Embryonic facial prominence (tissue), 1 donor: ENCODE results near the gene ANKRD13A.
"Not testable (repeated sequence)": the region's sequence is repeated elsewhere in the genome, so short reads cannot be mapped to it uniquely, and the experiment has no call there.

Experiments
- DNase-seq: peaks from one replicate; pipeline ENCODE4 v3.0.0-alpha.2; 2016; ENCODE audit errors: extremely low spot score

ANKRD13A gene

DNA sequence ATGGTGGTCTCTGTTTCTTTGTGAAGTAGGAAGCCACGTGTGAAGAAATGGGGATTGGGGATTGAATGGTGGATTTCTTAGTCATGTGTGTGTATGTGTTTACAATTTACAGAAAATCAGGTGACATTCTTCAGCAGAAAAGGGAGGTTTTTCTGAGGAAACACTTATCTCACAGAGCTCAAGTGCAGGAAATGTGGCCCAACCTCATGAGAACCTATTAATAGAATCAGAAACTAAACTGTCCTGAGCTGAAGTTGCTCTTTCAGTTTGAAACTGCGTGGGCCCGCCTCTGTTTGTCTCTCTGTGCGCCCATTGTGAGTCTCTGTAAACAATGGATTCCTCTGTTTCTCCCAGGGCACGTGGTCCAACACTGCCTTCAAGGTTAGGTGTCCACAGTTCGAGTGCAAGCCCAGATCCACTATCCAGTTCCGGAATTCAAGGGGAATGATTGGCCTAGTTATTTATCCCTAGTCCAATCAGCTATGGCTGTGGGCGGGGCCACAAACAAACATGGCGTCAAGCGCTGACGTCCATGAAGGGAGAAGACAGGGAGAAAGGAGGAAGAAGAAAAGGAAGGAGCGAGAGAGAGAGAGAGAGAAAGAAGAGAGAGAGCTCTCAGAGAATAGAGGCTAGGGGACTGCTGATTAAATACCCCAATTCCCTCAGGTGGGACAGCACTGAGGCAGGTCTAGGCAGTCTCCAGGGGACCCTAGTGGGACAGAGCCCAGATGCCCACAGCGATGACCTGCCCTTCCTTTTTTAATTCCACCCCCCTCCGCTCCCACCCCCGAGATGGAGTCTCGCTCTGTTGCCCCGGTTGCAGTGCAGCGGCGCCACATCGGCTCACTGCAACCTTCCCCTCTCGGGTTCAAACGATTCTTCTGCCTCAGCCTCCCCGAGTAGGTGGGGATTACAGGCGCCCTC is 80.5 kb downstream of the ANKRD13A start:
- DNase-seq = no peak

DNA sequence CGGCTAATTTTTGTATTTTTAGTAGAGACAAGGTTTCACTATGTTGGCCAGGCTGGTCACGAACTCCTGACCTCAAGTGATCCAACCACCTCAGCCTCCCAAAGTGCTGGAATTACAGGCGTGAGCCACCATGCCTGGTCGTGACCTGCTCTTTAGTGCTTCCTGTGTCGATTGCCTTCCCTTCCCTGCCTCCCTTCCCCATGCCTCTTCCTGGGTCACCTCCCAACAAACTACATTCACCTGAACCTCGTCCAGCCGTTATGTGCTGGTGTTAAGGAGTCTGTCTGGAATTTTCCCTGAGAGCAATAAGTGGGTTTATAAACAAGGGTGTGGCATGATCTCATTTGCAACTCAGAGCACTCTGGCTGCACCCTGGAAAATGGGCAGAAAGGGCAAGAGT is 81.2 kb downstream of the ANKRD13A start:
- no peak for DNase-seq

DNA sequence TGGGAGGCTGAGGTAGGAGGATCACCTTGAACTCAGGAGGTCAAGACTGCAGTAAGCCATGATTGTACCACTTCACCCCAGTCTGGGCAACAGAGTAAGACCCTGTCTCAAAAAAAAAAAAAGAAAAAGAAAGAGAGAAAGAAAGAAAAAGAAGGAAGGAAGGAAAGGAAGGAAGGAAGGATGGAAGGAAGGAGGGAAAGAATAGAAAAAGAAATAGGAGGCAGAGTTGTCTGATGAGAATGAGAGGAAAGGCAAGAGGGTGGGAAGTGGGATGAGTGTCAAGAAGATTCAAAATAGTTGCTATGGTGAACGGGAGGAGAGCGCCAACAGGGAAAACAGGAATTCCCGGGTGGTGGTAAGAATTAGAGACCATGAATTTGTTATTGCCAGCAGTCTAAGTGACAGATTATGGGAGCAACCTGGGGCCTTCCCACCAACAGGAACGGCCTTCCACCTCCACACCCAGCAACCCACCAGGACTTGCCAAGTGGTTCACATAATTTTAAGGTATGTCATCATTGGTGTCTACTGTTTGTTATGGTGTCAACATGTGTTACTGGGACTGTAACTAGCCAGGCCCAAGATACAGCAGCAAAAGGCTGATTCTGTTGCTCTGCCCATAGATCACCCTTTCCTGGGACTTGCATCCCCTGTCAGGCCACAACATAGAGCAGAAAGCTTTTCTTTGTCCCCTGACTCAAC is 85.2 kb downstream of the ANKRD13A start:
- DNase-seq = no peak

DNA sequence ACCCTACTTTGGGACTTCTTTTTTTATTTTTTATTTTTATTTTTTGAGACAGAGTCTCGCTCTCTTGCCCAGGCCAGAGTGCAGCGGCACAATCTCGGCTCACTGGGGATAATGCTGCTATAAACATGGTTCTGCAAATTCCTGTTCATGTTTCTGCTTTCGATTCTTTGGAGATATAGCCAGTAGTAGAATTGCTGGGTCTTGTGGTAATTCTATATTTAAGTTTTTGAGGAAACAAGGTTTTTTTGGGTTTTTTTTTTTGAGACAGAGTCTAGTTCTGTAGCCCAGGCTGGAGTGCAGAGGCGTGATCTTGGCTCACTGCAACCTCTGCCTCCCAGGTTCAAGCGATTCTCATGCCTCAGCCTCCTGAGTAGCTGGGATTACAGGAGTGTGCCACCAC is 89.0 kb downstream of the ANKRD13A start:
- DNase-seq = not testable (repeated sequence)

DNA sequence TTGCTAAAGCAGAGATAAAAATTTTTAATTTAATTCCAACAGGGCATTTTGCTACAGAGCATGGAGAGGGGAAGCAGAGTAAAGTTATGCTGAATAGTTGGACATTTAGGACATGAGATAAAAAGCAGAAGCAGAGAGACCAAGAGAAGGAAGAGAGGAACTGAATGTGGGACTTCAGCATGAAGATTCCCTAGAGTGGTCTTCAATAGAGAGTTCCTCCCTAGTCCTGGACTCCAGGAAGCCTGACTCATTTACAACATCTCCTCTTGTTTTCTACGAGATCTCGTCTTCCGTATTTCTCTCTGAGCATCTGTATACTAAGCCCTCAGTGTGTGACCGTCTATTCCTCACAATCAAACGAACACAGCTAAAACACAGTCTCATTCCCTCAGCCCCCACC is 89.7 kb downstream of the ANKRD13A start:
- no peak for DNase-seq
